Measurements from ENCODE around the gene SLC25A17.

The SLC25A17 gene

GRCh38 chr22:40748388-40749355, 70.5 kb downstream of the SLC25A17 start:
- no peaks in the 10 kb centered on the region for H3K36me3 ChIP-seq (ENCODE audit: control insufficient read depth, insufficient read depth, low read length)
- H3K4me3 ChIP-seq (ENCODE audit: low read depth, low read length) = no peak overlapping the region
- H3K27me3 ChIP-seq (ENCODE audit: control insufficient read depth, insufficient read depth, low read length) = no peaks in the 10 kb centered on the region
- H3K4me1 ChIP-seq (ENCODE audit: control insufficient read depth, insufficient read depth, low read length) = peaks cover 6% of the 10 kb centered on the region
- no peak overlapping the region for H3K9ac ChIP-seq (ENCODE audit: low read depth, low read length)
- no peaks in the 10 kb centered on the region for H3K9me3 ChIP-seq (ENCODE audit: control insufficient read depth, insufficient read depth, low read length)

GRCh38 chr22:40747361-40747760, 71.8 kb downstream of the SLC25A17 start:
- H3K36me3 ChIP-seq (ENCODE audit: control insufficient read depth, insufficient read depth, low read length) = no peaks in the 10 kb centered on the region
- no peak overlapping the region for H3K9ac ChIP-seq (ENCODE audit: low read depth, low read length)
- no peak overlapping the region for H3K4me3 ChIP-seq (ENCODE audit: low read depth, low read length)
- H3K4me1 ChIP-seq (ENCODE audit: control insufficient read depth, insufficient read depth, low read length) = peaks cover 6% of the 10 kb centered on the region
- no peaks in the 10 kb centered on the region for H3K9me3 ChIP-seq (ENCODE audit: control insufficient read depth, insufficient read depth, low read length)
- H3K27me3 ChIP-seq (ENCODE audit: control insufficient read depth, insufficient read depth, low read length) = no peaks in the 10 kb centered on the region

- H3K9ac ChIP-seq (ENCODE audit: low read depth, low read length) = no peak overlapping the region
These were observed 72.5 kb downstream of the SLC25A17 start for GRCh38 chr22:40746428-40747220.

GRCh38 chr22:40743768-40744167, 75.4 kb downstream of the SLC25A17 start:
- no peaks in the 10 kb centered on the region for H3K27me3 ChIP-seq (ENCODE audit: control insufficient read depth, insufficient read depth, low read length)
- no peaks in the 10 kb centered on the region for H3K4me1 ChIP-seq (ENCODE audit: control insufficient read depth, insufficient read depth, low read length)
- H3K9me3 ChIP-seq (ENCODE audit: control insufficient read depth, insufficient read depth, low read length) = no peaks in the 10 kb centered on the region
- H3K36me3 ChIP-seq (ENCODE audit: control insufficient read depth, insufficient read depth, low read length) = no peaks in the 10 kb centered on the region
- H3K9ac ChIP-seq (ENCODE audit: low read depth, low read length) = no peak overlapping the region
- no peak overlapping the region for H3K4me3 ChIP-seq (ENCODE audit: low read depth, low read length)

More at GRCh38 chr22:40746428-40747220, 72.5 kb downstream of the SLC25A17 start:
- peaks cover 6% of the 10 kb centered on the region for H3K4me1 ChIP-seq (ENCODE audit: control insufficient read depth, insufficient read depth, low read length)
- no peaks in the 10 kb centered on the region for H3K36me3 ChIP-seq (ENCODE audit: control insufficient read depth, insufficient read depth, low read length)
- H3K27me3 ChIP-seq (ENCODE audit: control insufficient read depth, insufficient read depth, low read length) = no peaks in the 10 kb centered on the region
- no peak overlapping the region for H3K4me3 ChIP-seq (ENCODE audit: low read depth, low read length)
- H3K9me3 ChIP-seq (ENCODE audit: control insufficient read depth, insufficient read depth, low read length) = no peaks in the 10 kb centered on the region

GRCh38 chr22:40741116-40741515, 78.0 kb downstream of the SLC25A17 start:
- Histone ChIP-seq H3K9ac (ENCODE audit: low read depth, low read length) (no peak overlapping the region), H3K27me3 (ENCODE audit: control insufficient read depth, insufficient read depth, low read length) (no peaks in the 10 kb centered on the region), H3K4me3 (ENCODE audit: low read depth, low read length) (no peak overlapping the region), H3K9me3 (ENCODE audit: control insufficient read depth, insufficient read depth, low read length) (no peaks in the 10 kb centered on the region), H3K4me1 (ENCODE audit: control insufficient read depth, insufficient read depth, low read length) (no peaks in the 10 kb centered on the region), H3K36me3 (ENCODE audit: control insufficient read depth, insufficient read depth, low read length) (no peaks in the 10 kb centered on the region)

- Histone ChIP-seq H3K9ac (ENCODE audit: low read depth, low read length) (no peak overlapping the region), H3K9me3 (ENCODE audit: control insufficient read depth, insufficient read depth, low read length) (no peaks in the 10 kb centered on the region), H3K36me3 (ENCODE audit: control insufficient read depth, insufficient read depth, low read length) (no peaks in the 10 kb centered on the region), H3K4me1 (ENCODE audit: control insufficient read depth, insufficient read depth, low read length) (no peaks in the 10 kb centered on the region), H3K27me3 (ENCODE audit: control insufficient read depth, insufficient read depth, low read length) (no peaks in the 10 kb centered on the region), H3K4me3 (ENCODE audit: low read depth, low read length) (no peak overlapping the region)
These were observed 79.4 kb downstream of the SLC25A17 start for GRCh38 chr22:40739721-40740120.

- no peak overlapping the region for H3K4me3 ChIP-seq (ENCODE audit: low read depth, low read length)
- no peaks in the 10 kb centered on the region for H3K9me3 ChIP-seq (ENCODE audit: control insufficient read depth, insufficient read depth, low read length)
- no peaks in the 10 kb centered on the region for H3K27me3 ChIP-seq (ENCODE audit: control insufficient read depth, insufficient read depth, low read length)
- H3K36me3 ChIP-seq (ENCODE audit: control insufficient read depth, insufficient read depth, low read length) = no peaks in the 10 kb centered on the region
- H3K9ac ChIP-seq (ENCODE audit: low read depth, low read length) = no peak overlapping the region
- peaks cover 4% of the 10 kb centered on the region for H3K4me1 ChIP-seq (ENCODE audit: control insufficient read depth, insufficient read depth, low read length)
These were observed 85.2 kb downstream of the SLC25A17 start for GRCh38 chr22:40733919-40734318.

GRCh38 chr22:40732999-40733292, 86.2 kb downstream of the SLC25A17 start:
- Histone ChIP-seq H3K4me3 (ENCODE audit: low read depth, low read length) (no peak overlapping the region), H3K4me1 (ENCODE audit: control insufficient read depth, insufficient read depth, low read length) (peaks cover 4% of the 10 kb centered on the region), H3K27me3 (ENCODE audit: control insufficient read depth, insufficient read depth, low read length) (no peaks in the 10 kb centered on the region), H3K36me3 (ENCODE audit: control insufficient read depth, insufficient read depth, low read length) (no peaks in the 10 kb centered on the region), H3K9me3 (ENCODE audit: control insufficient read depth, insufficient read depth, low read length) (no peaks in the 10 kb centered on the region), H3K9ac (ENCODE audit: low read depth, low read length) (no peak overlapping the region)

GRCh38 chr22:40729284-40729683, 89.9 kb downstream of the SLC25A17 start:
- no peak overlapping the region for H3K4me3 ChIP-seq (ENCODE audit: low read depth, low read length)
- no peaks in the 10 kb centered on the region for H3K36me3 ChIP-seq (ENCODE audit: control insufficient read depth, insufficient read depth, low read length)
- H3K27me3 ChIP-seq (ENCODE audit: control insufficient read depth, insufficient read depth, low read length) = no peaks in the 10 kb centered on the region
- no peaks in the 10 kb centered on the region for H3K9me3 ChIP-seq (ENCODE audit: control insufficient read depth, insufficient read depth, low read length)
- peaks cover 9% of the 10 kb centered on the region for H3K4me1 ChIP-seq (ENCODE audit: control insufficient read depth, insufficient read depth, low read length)
- no peak overlapping the region for H3K9ac ChIP-seq (ENCODE audit: low read depth, low read length)

GRCh38 chr22:40728731-40729189, 90.4 kb downstream of the SLC25A17 start:
- no peak overlapping the region for H3K9ac ChIP-seq (ENCODE audit: low read depth, low read length)
- H3K9me3 ChIP-seq (ENCODE audit: control insufficient read depth, insufficient read depth, low read length) = no peaks in the 10 kb centered on the region
- H3K4me3 ChIP-seq (ENCODE audit: low read depth, low read length) = no peak overlapping the region
- peaks cover 9% of the 10 kb centered on the region for H3K4me1 ChIP-seq (ENCODE audit: control insufficient read depth, insufficient read depth, low read length)
- no peaks in the 10 kb centered on the region for H3K27me3 ChIP-seq (ENCODE audit: control insufficient read depth, insufficient read depth, low read length)
- no peaks in the 10 kb centered on the region for H3K36me3 ChIP-seq (ENCODE audit: control insufficient read depth, insufficient read depth, low read length)

- no peak overlapping the region for H3K4me3 ChIP-seq (ENCODE audit: low read depth, low read length)
- H3K27me3 ChIP-seq (ENCODE audit: control insufficient read depth, insufficient read depth, low read length) = no peaks in the 10 kb centered on the region
- H3K4me1 ChIP-seq (ENCODE audit: control insufficient read depth, insufficient read depth, low read length) = peaks cover 9% of the 10 kb centered on the region
- H3K36me3 ChIP-seq (ENCODE audit: control insufficient read depth, insufficient read depth, low read length) = no peaks in the 10 kb centered on the region
- no peak overlapping the region for H3K9ac ChIP-seq (ENCODE audit: low read depth, low read length)
- no peaks in the 10 kb centered on the region for H3K9me3 ChIP-seq (ENCODE audit: control insufficient read depth, insufficient read depth, low read length)
These were observed 91.1 kb downstream of the SLC25A17 start for GRCh38 chr22:40727964-40728615.
